H1 (cell line): ENCODE data around the gene SH3GL2. TPM values are rescaled to one million over a fixed set of nuclear protein-coding genes. Genes with fewer than 3 reads are reported as not detected.
A peak's percentile ranks its signal among the peaks of the same experiment; 100 is the strongest.

Source experiments
- CTCF ChIA-PET: fragments of 300-600 bp; sonication (Branson Sonifier 250); formaldehyde crosslinking; loops from one replicate; lab custom pipeline; 2021; ENCODE audit not compliant: partially characterized antibody; lab: Charles Lee
- POLR2A ChIA-PET: fragments of 300-600 bp; sonication (Branson Sonifier 250); formaldehyde crosslinking; loops from one replicate; lab custom pipeline; 2021; ENCODE audit warnings: inconsistent platforms; ENCODE audit not compliant: partially characterized antibody; lab: Charles Lee
- DNase-seq, 2 experiments: peaks; one replicate each; pipeline versions ENCODE4 v3.0.0 to v3.0.0-alpha.2; 2010 to 2022; ENCODE audit warnings: low spot score in 2 of 2, low read depth in 1 of 2, mixed read lengths in 1 of 2
- FAIRE-seq: peaks from 2 replicates; lab custom pipeline; 2011; peaks lifted over from hg19 to GRCh38; lab: Jason Lieb, UNC
- H2AFZ ChIP-seq: 2 replicates; pipeline ENCODE4 v1.8.1; 2012; ENCODE audit warnings: low read length, inconsistent platforms
- H2AK5ac ChIP-seq: 2 replicates; pipeline ENCODE4 v1.6.1; 2013; ENCODE audit warnings: low read depth, low read length
- H2BK120ac ChIP-seq: replicated peaks from 2 replicates; pipeline ENCODE3; 2013; ENCODE audit warnings: low read depth, low read length, inconsistent platforms
- H2BK12ac ChIP-seq: 2 replicates; pipeline ENCODE4 v1.6.1; 2013; ENCODE audit warnings: low read depth, low read length
- H2BK15ac ChIP-seq: 2 replicates; pipeline ENCODE4 v1.6.1; 2013; ENCODE audit warnings: low read length
- H2BK20ac ChIP-seq: 2 replicates; pipeline ENCODE4 v1.6.1; 2013; ENCODE audit warnings: low read length
- H2BK5ac ChIP-seq: 2 replicates; pipeline ENCODE4 v1.6.1; 2013; ENCODE audit warnings: low read depth, low read length
- H3K14ac ChIP-seq: 2 replicates; pipeline ENCODE4 v1.6.1; 2013; ENCODE audit warnings: inconsistent platforms; ENCODE audit not compliant: insufficient read length
- H3K18ac ChIP-seq: 2 replicates; pipeline ENCODE4 v1.6.1; 2013; ENCODE audit warnings: low read length; ENCODE audit errors: extremely low read depth
- H3K23ac ChIP-seq: 2 replicates; pipeline ENCODE4 v1.6.1; 2013; ENCODE audit warnings: inconsistent platforms; ENCODE audit not compliant: insufficient read length
- H3K23me2 ChIP-seq: 2 replicates; pipeline ENCODE4 v1.6.1; 2013; ENCODE audit warnings: low read depth, low read length
- H3K27ac ChIP-seq: 2 replicates; pipeline ENCODE4 v1.6.1; 2011; ENCODE audit warnings: low read depth, low read length, inconsistent platforms
- H3K27me3 ChIP-seq, 4 experiments: replicated peaks in 1 of 4; 1 replicate in 1 of 4; 2 replicates in 3 of 4; pipeline versions ENCODE4 v1.6.1 to v1.8.1; 2011 to 2013; ENCODE audit warnings: low read length in 3 of 4, mild to moderate bottlenecking in 3 of 4, inconsistent platforms in 2 of 4, mixed read lengths in 2 of 4, moderate library complexity in 1 of 4; ENCODE audit not compliant: control insufficient read depth in 3 of 4, insufficient read depth in 3 of 4; ENCODE audit errors: extremely low read depth in 1 of 4
- H3K36me3 ChIP-seq, 4 experiments: 2 replicates each; pipeline versions ENCODE4 v1.6.1 to v1.8.1; 2011 to 2013; ENCODE audit warnings: mild to moderate bottlenecking in 4 of 4, low read length in 3 of 4, moderate library complexity in 2 of 4, control low read depth in 1 of 4, inconsistent platforms in 1 of 4; ENCODE audit not compliant: insufficient read depth in 4 of 4, control insufficient read depth in 2 of 4
- H3K4ac ChIP-seq: replicated peaks from 2 replicates; pipeline ENCODE3; 2013; ENCODE audit warnings: low read length, low read depth, mixed read lengths, inconsistent platforms; ENCODE audit not compliant: insufficient read length
- H3K4me1 ChIP-seq, 4 experiments: replicated peaks in 1 of 4; 1 replicate in 1 of 4; 2 replicates in 3 of 4; pipeline versions ENCODE4 v1.6.1 to v1.8.1; 2011 to 2013; ENCODE audit warnings: low read length in 3 of 4, inconsistent platforms in 2 of 4, mixed read lengths in 1 of 4; ENCODE audit not compliant: insufficient read depth in 4 of 4, control insufficient read depth in 3 of 4
- H3K4me2 ChIP-seq, 2 experiments: 2 replicates each; pipeline versions ENCODE4 v1.6.1 to v1.8.1; 2011 to 2013; ENCODE audit warnings: low read depth in 2 of 2, low read length in 2 of 2, control low read depth in 1 of 2, inconsistent platforms in 1 of 2, mild to moderate bottlenecking in 1 of 2; ENCODE audit not compliant: insufficient read depth in 1 of 2
- H3K4me3 ChIP-seq, 4 experiments: fragments of 200-600, 300-600 bp in 1 of 4; sonication (generic), shearing (Covaris generic), sonication (Bioruptor Twin) in 1 of 4; 2 replicates each; pipeline versions ENCODE4 v1.5.1 to v1.8.1; 2011 to 2016; ENCODE audit warnings: low read length in 4 of 4, low read depth in 3 of 4, control low read depth in 2 of 4, inconsistent platforms in 2 of 4, mild to moderate bottlenecking in 2 of 4, mixed read lengths in 1 of 4, moderate library complexity in 1 of 4; ENCODE audit not compliant: insufficient read depth in 2 of 4; ENCODE audit errors: extremely low read depth in 1 of 4
- H3K56ac ChIP-seq: replicated peaks from 2 replicates; pipeline ENCODE3; 2013; ENCODE audit warnings: low read depth, mild to moderate bottlenecking, mixed read lengths, low read length, inconsistent platforms; ENCODE audit not compliant: insufficient read length
- H3K79me1 ChIP-seq: 2 replicates; pipeline ENCODE4 v1.6.1; 2013; ENCODE audit warnings: low read depth, low read length, control low read depth
- H3K79me2 ChIP-seq, 2 experiments: 2 replicates each; pipeline versions ENCODE4 v1.6.1 to v1.8.1; 2012 to 2013; ENCODE audit warnings: low read length in 2 of 2, mild to moderate bottlenecking in 2 of 2, inconsistent platforms in 1 of 2; ENCODE audit not compliant: insufficient read depth in 2 of 2, control insufficient read depth in 1 of 2
- H3K9ac ChIP-seq, 4 experiments: replicated peaks in 1 of 4; 1 replicate in 1 of 4; 2 replicates in 3 of 4; pipeline versions ENCODE4 v1.6.1 to v1.8.1; 2011 to 2013; ENCODE audit warnings: low read depth in 3 of 4, low read length in 3 of 4, control low read depth in 2 of 4, mild to moderate bottlenecking in 2 of 4, moderate library complexity in 2 of 4, inconsistent platforms in 1 of 4; ENCODE audit errors: extremely low read depth in 1 of 4
- H3K9me3 ChIP-seq, 2 experiments: 2 replicates each; pipeline versions ENCODE4 v1.6.1 to v1.8.1; 2012 to 2013; ENCODE audit warnings: mild to moderate bottlenecking in 2 of 2, moderate library complexity in 2 of 2, control low read depth in 1 of 2, inconsistent platforms in 1 of 2, low read depth in 1 of 2, low read length in 1 of 2, mixed read lengths in 1 of 2; ENCODE audit not compliant: insufficient read depth in 2 of 2
- H4K20me1 ChIP-seq, 2 experiments: replicated peaks in 1 of 2; 2 replicates each; pipeline versions ENCODE3 to v1.8.1; 2011 to 2013; ENCODE audit warnings: inconsistent platforms in 2 of 2, low read length in 2 of 2, mild to moderate bottlenecking in 1 of 2; ENCODE audit not compliant: insufficient read depth in 2 of 2, control insufficient read depth in 1 of 2
- H4K5ac ChIP-seq: 2 replicates; pipeline ENCODE4 v1.6.1; 2013; ENCODE audit warnings: low read length, low read depth, mixed read lengths, inconsistent platforms; ENCODE audit not compliant: insufficient read length
- H4K8ac ChIP-seq: 2 replicates; pipeline ENCODE4 v1.8.0; 2013; ENCODE audit warnings: mild to moderate bottlenecking, moderate library complexity, low read length, inconsistent platforms; ENCODE audit not compliant: insufficient read depth; ENCODE audit errors: extremely low read depth
- H4K91ac ChIP-seq: replicated peaks from 2 replicates; pipeline ENCODE3; 2013; ENCODE audit warnings: low read length, mixed read lengths, inconsistent platforms; ENCODE audit not compliant: insufficient read length
- CBX8 ChIP-seq: fragments of 300-800, 300-1000 bp; sonication (generic); IDR thresholded peaks from 2 replicates; pipeline ENCODE4 v1.7.1; 2016; ENCODE audit warnings: low read depth, low read length, borderline replicate concordance
- CTCF ChIP-seq, 3 experiments: IDR thresholded peaks; 1 replicate in 2 of 3; 2 replicates in 1 of 3; pipeline versions ENCODE4 v1.5.1 to v1.6.1; 2011; ENCODE audit warnings: low read length in 3 of 3, mild to moderate bottlenecking in 3 of 3, inconsistent platforms in 2 of 3, low read depth in 1 of 3, moderate library complexity in 1 of 3; ENCODE audit not compliant: insufficient read depth in 1 of 3; ENCODE audit errors: control extremely low read depth in 1 of 3
- EGR1 ChIP-seq: IDR thresholded peaks from 2 replicates; pipeline ENCODE4 v1.6.1; 2011; ENCODE audit warnings: low read depth, low read length, borderline replicate concordance
- GTF2F1 ChIP-seq: IDR thresholded peaks from 2 replicates; pipeline ENCODE4 v1.6.1; 2012; ENCODE audit warnings: low read depth, low read length, improper control_type of control experiment, borderline replicate concordance
- RAD21 ChIP-seq, 2 experiments: IDR thresholded peaks in 1 of 2; conservative IDR thresholded peaks in 1 of 2; 2 replicates each; pipeline ENCODE4 v1.6.1; 2011; ENCODE audit warnings: low read depth in 2 of 2, low read length in 2 of 2, improper control_type of control experiment in 1 of 2, inconsistent platforms in 1 of 2, mild to moderate bottlenecking in 1 of 2, moderate library complexity in 1 of 2
- SAP30 ChIP-seq: fragments of 300-600 bp; sonication (generic); IDR thresholded peaks from 2 replicates; pipeline ENCODE4 v1.7.1; 2012; ENCODE audit warnings: low read length, moderate library complexity, mild to moderate bottlenecking, inconsistent platforms; ENCODE audit not compliant: insufficient read depth, insufficient replicate concordance
- TAF7 ChIP-seq: optimal IDR thresholded peaks from 2 replicates; pipeline ENCODE3; 2011; ENCODE audit warnings: low read depth, mild to moderate bottlenecking, inconsistent platforms, low read length, moderate library complexity, borderline replicate concordance
- YY1 ChIP-seq: IDR thresholded peaks from 2 replicates; pipeline ENCODE4 v1.6.1; 2011; ENCODE audit warnings: low read depth, mild to moderate bottlenecking, low read length
- WGBS, 2 experiments: shearing (Covaris generic) in 1 of 2; methylation state at CpG; one replicate each; pipeline versions ENCODE4 v1.1.6 to v1.1.7; 2013 to 2015; ENCODE audit warnings: low lambda C conversion rate in 2 of 2, mixed read lengths in 2 of 2, inconsistent platforms in 1 of 2, low coverage in 1 of 2, missing lambda C conversion rate in 1 of 2; ENCODE audit not compliant: insufficient replicate concordance in 2 of 2, insufficient coverage in 1 of 2, insufficient read length in 1 of 2; ENCODE audit errors: extremely low coverage in 1 of 2, missing lambda C conversion rate in 1 of 2; 5-methylcytosine and 5-hydroxymethylcytosine counted together
- polyA plus RNA-seq, 7 experiments: library from polyadenylated mRNA; depleted of rRNA in 3 of 7; stranded (reverse) in 5 of 7; unstranded in 2 of 7; fragments of >200 nt in 5 of 7; fragments of 200-250 nt in 2 of 7; gene quantifications; 1 replicate in 5 of 7; 2 replicates in 1 of 7; 4 replicates in 1 of 7; pipeline versions ENCODE4 v1.2.1 to v1.2.3, GENCODE V29; 2011 to 2013; ENCODE audit warnings: missing spikeins in 2 of 7, mixed read lengths in 2 of 7
- total RNA-seq: library from RNA; stranded (reverse); fragmentation: NEBNext Ultra II Directional; extraction: Animal tissue kit (Norgen Biotek cat#: 25700); gene quantifications from 2 replicates; pipeline ENCODE4 v1.2.1, GENCODE V29; 2021

The SH3GL2 gene
- total and polyA plus RNA-seq, 2 of the 8 experiments (the other 6 are each of a cell fraction or from before 2014, with no cell fraction given), result 4.7 to 5.3 TPM

- no peaks in the 10 kb centered on the region for H3K79me1 ChIP-seq
- no peak overlapping the region for H4K8ac ChIP-seq
- H4K91ac ChIP-seq, result no peak overlapping the region
- FAIRE-seq, result no peak
- no peaks in the 10 kb centered on the region for H3K79me2 ChIP-seq
- no peaks in the 10 kb centered on the region for H3K9me3 ChIP-seq
- ChIA-PET CTCF (interaction anchor here (0.6 to 9.5 kb wide), 42 partner anchors 8 to 1090 kb away, joined by 3 to 95 read pairs (median 4); no protein-coding TSS in a partner anchor), POLR2A (no interaction called here)
- no peaks in the 10 kb centered on the region; a peak in 1 of 7 replicates for H3K4me1 ChIP-seq
- H3K27me3 ChIP-seq, result no peaks in the 10 kb centered on the region
- H2BK12ac ChIP-seq, result no peak overlapping the region
- DNase-seq, result peak in 1 of 2 experiments; percentile 73
- H3K4me2 ChIP-seq, result no peak overlapping the region
- H3K9ac ChIP-seq, result no peak overlapping the region
- H3K56ac ChIP-seq, result no peak overlapping the region
- WGBS, 2 experiments, result 46% methylated on average over 10 of the region's 10 CpGs; no CpG with 5 or more reads in 1 of the 2 experiments
- H3K27ac ChIP-seq, result no peak overlapping the region
- H2BK15ac ChIP-seq, result no peak overlapping the region
- H3K36me3 ChIP-seq, result no peaks in the 10 kb centered on the region; a peak in 1 of 8 replicates
- no peak overlapping the region for H4K5ac ChIP-seq
- H4K20me1 ChIP-seq, result no peaks in the 10 kb centered on the region
- no peak overlapping the region for H2BK120ac ChIP-seq
- H3K23me2 ChIP-seq, result no peaks in the 10 kb centered on the region
- no peak overlapping the region for H3K4me3 ChIP-seq
- H2BK20ac ChIP-seq, result no peak overlapping the region
- H2AFZ ChIP-seq, result peak overlapping the region; percentile 96
- no peak overlapping the region for H3K14ac ChIP-seq
- no peak overlapping the region for H3K18ac ChIP-seq
- H2BK5ac ChIP-seq, result no peak overlapping the region
- H2AK5ac ChIP-seq, result no peak overlapping the region
- no peak overlapping the region for H3K23ac ChIP-seq
- H3K4ac ChIP-seq, result no peak overlapping the region
- TF ChIP-seq YY1 (peak; percentile 90), CBX8 (no peak), SAP30 (no peak), CTCF (IDR thresholded peaks at IDR 0.05; ENCODE audit: control extremely low read depth in 1 of 3, insufficient read depth in 1 of 3, low read depth in 1 of 3, low read length in 3 of 3) (peak in 2 of 3 experiments; percentile 53 to 92; a peak in 3 of 4 replicates), TAF7 (no peak), EGR1 (no peak), GTF2F1 (no peak), RAD21 (IDR thresholded peaks at IDR 0.05 in 1 of 2, conservative IDR thresholded peaks at IDR 0.05 in 1 of 2; ENCODE audit: low read depth in 2 of 2, low read length in 2 of 2) (peak; percentile 80 to 83)
Observed at GRCh38 chr9:17531642-17532254, 47.1 kb upstream of the SH3GL2 start.
